Bone marrow (tissue), 2 donors: Measurements from ENCODE around the gene DOK4.

Experiments used
- DNase-seq, 2 donors: peaks; one replicate each; lab custom pipeline; 2025; lab: John Stamatoyannopoulos, UW

DOK4 gene

DNA sequence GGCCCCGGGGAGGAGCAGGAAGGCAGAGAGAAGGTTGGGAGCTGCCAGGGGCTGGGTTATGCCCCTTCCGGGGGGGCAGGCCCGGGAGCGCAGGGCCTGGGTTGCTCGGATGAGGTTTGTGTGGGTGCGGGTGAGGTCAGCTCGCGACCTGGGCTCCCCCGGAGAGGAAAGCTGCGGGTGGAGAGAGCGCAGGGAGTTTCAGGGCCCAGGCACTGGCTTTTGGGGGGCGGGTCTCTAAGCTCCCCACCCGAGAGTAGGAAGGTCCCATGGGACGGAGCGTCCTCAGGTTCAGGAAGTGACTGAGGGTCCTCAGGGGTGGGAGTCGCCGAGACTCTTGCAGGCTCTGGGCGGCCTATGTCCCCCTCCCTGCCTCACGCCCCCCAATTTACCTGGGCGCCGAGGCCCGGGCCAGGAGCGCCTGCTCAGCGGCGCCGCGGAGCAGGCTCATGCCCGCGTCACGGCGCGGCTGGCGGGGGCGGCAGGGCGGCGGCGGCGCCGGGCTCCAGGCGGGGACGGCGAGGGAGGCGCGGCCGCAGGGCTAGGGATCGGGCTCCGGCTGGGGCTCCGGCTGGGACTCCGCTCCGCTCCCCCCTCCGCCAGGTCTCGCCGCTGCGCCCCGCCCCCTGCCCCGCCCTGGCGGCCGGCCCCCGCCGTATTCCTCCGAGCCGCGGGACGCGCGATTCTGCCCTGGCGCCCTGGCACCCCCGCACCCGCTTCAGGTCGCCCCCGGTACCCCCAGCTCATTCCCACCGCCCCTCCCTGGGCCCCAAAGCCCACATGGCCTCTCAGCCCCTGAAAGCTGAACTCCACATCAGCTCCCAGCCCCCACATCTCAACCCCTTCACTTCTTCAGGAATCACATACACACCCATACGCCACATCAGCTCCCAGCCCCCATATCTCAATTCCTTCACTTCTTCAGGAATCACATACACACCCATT, at the start of gene DOK4:
TSS of gene DOK4 (minus strand) at position 578 of the 942 bp plus-strand sequence. CDS start 6,986 bp downstream, outside the sequence.
- peak; percentile 6 to 34 for DNase-seq

GRCh38 chr16:57535680-57536305, 49.5 kb upstream of the DOK4 start:
- DNase-seq: peak; percentile 63 to 83

GRCh38 chr16:57534881-57535658, 48.8 kb upstream of the DOK4 start:
- no peak for DNase-seq

GRCh38 chr16:57534337-57534880, 48.1 kb upstream of the DOK4 start:
- no peak for DNase-seq

GRCh38 chr16:57533431-57534336, 47.4 kb upstream of the DOK4 start:
- no peak for DNase-seq

- DNase-seq: no peak
Observed at GRCh38 chr16:57532266-57532625, 46.0 kb upstream of the DOK4 start.

DNA sequence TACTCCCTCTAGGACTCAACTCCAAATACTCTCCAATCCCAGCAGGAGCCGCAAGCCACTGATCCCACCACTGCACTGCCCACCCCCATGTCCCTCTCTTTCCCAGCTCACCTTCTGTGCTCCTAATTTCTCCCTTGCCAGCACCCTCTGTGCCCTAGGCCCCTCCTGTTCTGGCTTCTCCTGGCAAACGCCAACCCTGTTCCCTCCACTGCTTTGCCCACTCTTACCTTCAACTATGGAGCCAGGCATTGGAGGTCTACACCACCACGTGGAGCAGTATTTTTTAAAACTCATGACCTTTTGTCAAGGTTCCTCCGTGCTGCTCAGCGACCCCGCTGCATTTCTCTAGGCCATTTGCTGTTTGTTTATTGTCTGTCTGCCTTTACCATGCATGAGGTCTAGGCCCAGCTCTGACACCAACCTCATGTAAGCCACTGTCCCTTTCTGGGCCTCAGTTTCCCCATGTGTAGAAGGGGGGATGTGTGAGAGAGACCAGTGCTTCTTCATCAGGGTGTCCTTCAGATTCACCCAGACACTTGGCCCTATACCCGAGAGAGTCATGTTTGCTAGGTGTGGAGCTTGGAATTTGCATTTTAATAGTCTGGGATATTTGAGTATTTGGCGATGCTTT, 45.5 kb upstream of the DOK4 start:
- no peak for DNase-seq

- DNase-seq: no peak
Observed at GRCh38 chr16:57531253-57531575, 44.9 kb upstream of the DOK4 start.

DNA sequence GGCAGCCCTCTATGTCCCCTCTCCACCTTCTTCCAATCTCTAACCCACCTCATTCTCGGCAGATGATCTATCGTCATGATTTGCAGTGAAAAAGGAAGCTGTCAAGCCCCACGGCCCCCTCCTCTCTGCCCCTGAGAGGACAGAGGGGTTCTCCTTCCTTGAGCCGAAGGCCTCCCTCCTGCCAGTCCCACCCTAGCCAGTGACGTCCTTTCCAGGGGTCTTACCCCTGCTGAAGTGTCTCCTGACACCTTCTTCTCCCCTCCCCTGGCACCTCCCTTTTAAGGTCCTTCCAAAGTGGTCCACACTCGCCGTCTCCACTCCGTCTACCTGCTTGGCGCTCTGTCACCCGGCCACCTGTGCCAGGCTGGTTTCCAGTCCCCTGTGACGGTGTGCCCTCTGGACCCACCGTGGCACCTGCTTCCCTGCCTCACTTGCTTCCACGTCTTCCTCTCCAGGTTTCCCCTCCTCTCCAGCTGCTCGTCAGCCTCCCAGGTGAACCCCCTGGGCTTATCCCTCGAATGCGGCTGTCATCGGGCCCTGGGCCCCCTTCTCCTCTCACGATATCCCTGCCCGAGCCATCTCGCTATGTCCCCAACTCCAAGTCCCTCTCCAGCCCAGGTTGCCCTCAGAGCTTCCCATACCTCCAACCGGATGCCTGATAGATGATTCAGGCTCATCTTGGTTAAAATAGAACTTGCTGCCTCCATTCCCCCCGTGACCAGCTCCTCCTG, 44.4 kb upstream of the DOK4 start:
- no peak for DNase-seq

DNA sequence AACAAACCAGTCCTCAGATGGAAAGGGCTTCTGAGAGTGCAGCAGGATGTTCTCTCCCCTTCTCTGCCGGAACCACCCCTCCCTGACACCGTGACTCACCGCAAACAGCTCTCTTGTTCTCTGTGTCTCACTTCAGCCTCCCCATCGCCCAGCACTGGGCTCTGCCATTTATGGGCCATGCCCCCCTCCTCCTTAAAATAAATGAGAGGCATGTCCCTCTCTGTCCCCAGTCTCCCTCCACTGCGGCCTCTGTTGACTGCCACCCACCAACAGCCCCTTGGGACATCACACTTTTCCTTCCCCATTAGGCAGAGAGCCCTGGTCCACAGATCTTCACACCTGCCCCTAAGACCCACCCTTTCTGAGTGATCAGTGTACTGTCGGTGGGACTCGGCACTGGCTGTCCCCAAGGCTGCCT, 43.8 kb upstream of the DOK4 start:
- DNase-seq: peak in 1 of 2 donors; percentile 89

GRCh38 chr16:57529391-57530103, 43.3 kb upstream of the DOK4 start:
- no peak for DNase-seq

DNA sequence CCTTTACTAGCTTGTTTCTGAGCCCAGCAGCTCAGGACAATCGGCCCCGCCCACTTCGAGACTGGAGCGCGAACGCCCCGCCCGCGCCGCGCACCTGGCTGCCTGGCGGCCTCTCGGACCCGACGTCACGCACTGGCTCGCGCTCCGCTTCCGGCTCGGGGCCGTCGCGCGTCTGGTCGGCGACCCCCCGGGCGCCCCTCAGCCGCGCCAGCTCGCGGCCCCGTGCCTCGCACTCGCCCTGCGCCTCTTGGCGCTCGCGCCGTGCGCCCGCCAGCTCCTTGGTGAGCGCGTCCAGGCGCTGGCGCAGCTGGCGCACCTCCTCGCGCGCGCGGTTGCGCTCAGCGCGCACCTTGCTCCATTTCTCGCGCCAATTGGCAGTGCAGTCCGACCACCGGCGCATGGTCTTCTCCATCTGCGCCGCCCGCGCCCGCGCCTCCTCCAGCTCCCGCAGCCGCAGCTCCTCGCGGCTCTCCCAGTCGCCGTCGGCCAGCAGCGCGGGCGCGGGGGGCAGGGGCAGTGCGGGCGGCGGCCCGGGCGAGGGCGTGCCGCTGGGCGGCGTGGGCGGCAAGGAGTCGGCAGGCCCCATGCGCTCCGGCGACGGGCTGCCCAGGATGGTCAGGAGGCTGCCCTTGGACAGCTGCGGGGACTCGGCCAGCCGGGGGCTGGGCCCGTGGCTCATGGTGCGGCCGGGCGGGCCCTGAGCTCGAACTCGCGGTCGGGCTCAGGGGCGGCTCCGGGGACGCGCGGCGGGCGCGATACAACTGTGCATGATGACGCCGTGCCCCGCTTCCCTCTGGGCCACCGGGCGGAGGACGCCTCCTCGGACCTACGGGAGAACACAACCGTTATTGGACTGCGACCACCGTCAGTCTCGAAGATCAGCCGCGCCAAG, 42.5 kb upstream of the DOK4 start:
- no peak for DNase-seq

DNA sequence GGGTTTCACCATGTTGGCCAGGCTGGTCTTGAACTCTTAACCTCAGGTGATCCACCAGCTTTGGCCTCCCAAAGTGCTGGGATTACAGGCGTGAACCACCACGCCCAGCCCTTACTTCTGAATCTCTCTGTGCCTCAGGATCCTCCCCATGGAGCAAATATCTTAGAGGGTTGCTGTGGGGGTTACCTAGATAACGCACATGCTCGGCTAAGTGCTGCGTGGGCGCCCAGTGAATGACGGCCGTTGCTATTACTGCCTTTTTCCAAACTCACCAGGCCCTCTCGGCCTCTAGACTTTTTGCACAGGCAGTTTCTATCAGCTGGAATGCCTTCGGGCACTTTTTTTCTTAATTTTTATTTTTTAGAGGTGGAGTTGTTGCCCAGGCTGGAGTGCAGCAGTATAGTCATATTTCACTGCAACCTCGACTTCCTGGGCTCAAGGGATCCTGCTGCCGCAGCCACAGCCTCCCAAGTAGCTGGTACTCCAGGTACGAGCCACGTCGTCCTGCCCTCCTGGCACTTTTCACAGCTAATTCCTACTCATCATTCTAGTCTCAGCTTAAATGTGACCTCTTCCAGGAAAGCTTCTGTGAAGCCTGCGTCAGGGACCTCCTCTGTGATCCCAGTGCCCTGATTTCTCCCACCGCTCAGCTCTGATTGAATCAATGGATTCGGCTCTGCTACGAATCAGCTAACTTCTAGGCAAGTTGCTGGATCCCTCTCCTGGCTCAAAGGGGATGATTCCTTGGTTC, 41.5 kb upstream of the DOK4 start:
- no peak for DNase-seq

DNA sequence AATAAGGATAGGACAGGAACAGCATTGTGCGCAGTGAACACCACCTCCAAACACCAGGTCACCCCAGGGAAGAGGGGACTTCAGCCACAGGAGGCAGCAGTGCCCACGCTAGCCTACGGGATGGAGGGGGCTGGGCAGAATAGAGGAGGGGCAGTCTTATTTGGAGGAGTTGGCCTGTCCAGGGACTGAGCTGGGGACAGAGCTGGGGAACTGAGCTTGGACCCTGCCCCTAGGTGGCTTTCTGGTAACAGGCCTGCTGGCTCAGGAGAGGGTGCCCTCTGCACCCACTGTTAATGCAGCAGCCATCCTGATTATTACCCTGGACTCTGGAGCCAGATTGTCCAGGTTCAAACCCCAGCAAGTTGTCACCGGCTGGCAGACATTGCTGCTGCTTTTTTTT, 40.7 kb upstream of the DOK4 start:
- DNase-seq: no peak

- no peak for DNase-seq
Observed at GRCh38 chr16:57526498-57526897, 40.2 kb upstream of the DOK4 start.

DNA sequence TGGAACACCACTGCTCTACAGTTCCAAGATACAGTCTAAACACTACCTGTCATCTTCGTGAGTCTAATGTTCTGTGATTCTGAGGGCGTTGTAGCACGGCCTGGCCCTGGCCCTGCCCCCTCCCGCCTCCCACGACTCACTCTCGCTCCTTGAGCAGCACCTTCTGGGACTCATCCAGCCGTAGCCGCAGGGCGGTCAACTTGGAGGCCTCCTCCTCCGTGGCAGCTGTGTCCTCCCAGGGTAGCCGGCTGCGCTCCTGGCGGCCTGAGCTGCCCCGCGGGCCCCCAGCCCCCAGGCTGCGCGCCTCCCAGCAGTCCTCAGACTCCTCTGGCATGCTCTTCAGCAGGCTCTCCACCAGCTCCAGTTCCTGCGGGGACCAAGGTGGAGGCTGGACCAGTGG, 39.5 kb upstream of the DOK4 start:
- DNase-seq: no peak

DNA sequence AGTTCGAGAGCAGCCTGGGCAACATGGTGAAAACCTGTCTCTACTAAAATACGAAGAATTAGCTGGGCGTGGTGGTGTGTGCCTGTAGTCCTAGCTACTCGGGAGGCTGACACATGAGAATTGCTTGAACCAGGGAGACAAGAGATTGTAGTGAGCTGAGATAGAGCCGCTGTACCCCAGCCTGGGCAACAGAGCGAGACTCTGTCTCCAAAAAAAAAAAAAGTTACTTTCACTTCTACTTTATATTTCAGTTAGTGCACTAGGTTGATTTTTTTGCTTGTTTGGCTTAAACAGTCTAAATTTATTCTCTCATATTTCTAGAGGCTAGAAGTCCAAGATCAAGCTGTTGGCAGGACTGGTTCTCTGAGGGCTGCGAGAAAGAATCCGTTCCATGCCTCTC, 36.7 kb upstream of the DOK4 start:
- DNase-seq: no peak
